DMS 273 treated with DMSO at 0.1 percent for 48 hours (cell line): Measurements from ENCODE around the gene PDE9A.

Experiments
- DNase-seq: peaks from one replicate; lab custom pipeline; 2025; lab: John Stamatoyannopoulos, UW

PDE9A gene

DNA sequence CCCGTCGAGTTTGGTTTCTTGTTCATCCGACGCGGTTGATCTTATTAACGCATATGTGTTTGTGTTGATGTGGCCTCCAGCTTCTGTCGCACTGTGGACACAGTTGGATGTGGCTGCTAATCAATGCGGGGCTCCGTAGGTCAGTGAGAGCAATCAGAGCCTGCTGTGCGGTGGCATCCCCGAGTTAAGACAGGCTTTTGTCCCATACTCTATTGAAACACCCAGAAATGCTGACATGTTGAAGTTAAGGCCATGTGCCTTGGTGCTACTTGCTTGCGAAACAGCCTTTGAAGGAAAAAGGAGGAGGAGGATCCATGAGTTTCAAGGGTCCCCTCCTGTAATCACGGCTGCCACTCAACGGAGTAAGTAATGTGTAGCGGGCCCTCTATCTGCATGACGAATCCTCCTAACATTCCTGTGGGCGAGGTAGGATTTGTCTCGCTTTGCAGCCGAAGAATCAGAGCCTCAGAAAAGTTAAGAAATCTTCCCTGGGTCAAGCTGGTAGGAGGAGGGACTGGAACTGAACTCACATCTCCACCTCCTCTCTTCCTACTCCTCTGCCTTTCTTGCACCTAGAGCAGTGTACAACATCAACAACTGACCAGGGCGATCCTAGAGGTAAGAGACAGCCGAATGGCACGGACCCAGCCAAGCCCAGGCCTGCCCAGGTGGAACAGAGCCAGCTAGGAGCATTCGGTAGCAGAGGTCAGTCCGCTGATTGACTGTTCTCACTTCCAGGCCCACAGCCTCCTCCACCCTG, 19.5 kb downstream of the PDE9A start:
- DNase-seq, result no peak

DNA sequence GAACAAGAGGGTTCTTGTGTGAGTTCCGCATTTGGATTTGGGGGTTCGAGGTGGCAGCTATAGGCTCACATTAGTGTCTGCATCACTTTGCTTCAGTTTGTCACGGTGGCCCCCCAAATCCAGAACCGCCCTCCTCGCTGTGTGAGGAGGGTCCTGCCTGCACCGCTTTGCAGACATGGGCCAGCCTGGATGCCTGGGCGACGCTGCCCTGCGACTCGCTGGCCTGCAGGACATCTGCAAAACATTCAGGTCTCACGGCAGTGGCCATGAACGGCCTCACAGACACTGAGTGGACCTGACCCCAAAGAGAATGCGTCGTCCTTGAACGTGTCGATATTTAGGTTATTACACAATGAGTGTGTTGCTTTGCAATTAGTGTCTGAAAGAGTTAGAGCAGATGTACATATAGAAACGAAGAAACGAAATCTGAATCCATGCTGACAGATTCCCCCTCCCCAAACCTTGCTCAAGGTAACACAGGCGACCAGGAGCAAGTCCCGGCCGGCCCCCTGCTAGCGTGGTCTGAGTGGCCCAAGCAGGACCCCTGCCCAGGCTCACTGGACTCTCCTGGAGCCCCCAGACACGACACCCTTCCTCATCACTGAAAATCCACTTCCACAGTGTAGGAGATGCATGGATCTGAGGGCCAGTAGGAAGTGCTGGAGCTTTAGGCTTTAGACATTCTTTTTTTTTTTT, 20.4 kb downstream of the PDE9A start:
- no peak for DNase-seq

DNA sequence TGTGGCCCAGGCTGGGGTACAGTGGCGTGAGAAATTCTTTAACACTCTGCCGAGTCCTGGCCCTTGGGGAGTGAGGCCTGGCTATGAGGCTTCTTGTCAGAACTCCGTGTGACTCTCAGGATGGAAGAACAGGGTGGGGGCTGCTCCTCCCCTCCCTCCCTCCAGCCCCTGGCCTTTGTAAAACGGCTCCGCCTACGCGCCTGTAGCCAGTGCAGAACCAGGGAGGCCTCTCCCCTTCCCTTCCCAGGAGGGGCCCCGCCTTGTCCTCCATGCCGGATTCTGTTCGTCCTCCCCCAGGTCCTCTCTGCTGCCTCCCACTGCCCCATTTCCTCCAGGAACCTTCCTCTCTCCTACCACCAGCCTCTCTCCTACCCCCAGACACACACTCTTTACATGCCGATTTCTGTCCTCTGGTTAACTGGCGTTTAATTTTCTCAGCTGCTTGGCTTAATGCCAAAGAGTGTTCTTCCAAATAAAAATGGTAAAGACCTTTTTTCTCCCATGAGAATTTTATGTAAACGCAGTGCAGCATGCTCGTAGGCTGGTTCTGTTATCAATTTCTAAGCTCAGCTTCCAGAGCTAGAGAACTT, 21.0 kb downstream of the PDE9A start:
- DNase-seq, result no peak

DNA sequence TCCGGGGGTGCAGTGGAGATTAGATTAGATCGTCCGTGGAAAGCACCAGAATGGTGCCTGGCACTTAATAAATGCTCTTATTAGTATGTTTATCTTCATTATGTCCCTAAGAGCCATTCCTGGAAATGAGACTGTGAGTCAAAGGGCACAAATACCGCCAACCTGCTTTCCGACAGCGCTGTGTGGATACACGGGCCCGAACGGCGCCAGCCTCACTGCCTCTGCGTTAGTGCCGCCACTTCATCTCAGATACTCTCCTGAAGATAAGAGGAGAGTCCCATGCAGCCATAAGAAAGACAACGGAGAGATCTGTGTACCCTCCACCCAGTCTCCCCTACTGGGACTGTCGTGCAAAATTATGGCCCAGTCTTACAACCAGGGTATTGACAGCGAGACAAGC, 22.0 kb downstream of the PDE9A start:
- no peak for DNase-seq

DNA sequence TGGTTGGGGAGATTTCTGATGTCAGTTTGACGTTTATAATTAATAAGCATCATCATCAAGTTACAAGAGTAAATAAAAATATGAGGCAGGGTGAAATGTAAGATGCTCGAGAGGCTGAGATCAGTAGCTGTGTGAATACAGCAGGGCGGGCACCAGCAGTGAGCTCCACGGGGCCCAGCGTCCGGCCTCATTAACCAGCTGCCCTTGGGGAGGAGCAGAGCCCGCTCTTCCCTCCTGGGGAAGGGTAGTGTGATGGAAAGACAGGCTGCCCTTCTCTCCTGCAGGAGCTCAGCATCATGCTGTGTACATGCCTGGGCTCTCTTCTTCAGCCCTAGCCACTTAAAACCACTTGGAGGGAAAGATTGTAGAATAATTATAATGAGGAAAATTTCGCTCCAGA, 23.4 kb downstream of the PDE9A start:
- DNase-seq, result no peak

DNA sequence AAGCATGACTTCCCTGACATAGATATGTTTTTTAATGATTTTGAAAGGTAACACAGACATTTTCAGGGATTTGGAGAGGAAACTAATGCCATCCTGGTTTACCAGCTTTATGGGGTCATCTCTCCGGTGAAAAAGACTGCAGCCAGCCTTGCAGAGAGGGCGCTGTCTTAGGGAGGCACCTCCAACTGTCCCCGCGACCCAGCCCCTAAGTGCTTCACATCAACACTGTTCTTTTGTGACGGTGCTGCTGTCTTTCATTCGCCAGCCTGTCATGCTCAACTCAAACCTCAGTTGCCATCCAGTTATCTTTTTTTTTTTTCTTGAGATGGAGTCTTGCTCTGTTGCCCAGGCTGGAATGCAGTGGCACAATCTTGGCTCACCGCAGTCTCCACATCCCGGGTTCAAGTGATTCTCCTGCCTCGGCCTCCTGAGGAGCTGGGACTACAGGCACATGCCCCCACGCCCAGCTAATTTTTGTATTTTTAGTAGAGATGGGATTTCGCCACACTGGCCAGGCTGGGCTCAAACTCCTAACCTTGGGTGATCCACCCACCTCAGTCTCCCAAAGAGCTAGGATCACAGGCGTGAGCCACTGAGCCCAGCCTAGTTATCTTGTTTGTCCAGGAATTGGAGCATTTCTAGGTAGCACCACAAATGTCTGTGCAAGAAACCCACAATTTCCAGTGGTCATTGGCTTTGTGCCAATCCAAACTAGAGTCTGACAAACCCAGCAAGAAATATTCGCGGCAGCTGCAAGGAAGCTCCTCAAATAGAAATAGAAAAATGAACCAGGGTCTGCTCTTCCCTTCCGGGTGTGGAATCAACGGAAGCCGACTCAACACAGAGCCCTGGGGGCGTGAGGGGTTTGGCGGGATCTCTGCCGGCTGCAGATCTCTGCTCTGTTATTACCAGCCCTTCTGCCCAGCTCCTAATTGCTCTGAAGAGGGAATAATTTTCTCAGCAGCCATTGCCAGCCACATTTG, 24.2 kb downstream of the PDE9A start:
- no peak for DNase-seq

DNA sequence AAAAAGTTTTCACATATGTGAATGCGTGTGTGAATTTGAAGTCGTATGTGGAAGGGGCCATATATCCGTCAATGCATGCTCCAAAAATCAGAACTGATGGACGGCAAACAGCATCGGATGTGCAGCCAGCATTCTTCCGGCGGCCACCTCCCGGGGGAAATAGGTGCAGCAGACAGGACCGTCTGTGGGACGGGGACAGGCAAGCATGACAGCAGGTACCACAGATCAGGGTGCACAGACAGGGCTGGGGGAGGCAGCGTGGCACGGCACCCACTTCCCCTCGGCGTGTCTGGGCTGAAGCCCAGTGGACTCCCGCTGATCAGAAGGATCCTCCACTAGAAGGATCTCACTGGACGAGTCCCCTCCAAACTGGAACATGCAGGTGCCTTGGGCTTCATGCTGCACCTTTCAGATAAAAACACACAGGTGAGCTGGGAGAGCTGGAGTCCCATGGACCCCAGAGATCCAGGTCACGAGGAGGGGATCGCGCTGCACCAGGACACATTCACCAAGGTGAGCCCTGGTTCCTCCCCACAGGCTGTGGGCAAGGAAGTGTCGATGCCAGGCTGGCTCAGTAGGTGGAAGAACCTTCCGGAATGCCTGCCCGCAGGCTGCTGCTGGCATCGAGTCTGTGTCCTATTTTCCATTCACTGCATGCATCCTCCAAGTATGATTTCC, 25.3 kb downstream of the PDE9A start:
- no peak for DNase-seq

DNA sequence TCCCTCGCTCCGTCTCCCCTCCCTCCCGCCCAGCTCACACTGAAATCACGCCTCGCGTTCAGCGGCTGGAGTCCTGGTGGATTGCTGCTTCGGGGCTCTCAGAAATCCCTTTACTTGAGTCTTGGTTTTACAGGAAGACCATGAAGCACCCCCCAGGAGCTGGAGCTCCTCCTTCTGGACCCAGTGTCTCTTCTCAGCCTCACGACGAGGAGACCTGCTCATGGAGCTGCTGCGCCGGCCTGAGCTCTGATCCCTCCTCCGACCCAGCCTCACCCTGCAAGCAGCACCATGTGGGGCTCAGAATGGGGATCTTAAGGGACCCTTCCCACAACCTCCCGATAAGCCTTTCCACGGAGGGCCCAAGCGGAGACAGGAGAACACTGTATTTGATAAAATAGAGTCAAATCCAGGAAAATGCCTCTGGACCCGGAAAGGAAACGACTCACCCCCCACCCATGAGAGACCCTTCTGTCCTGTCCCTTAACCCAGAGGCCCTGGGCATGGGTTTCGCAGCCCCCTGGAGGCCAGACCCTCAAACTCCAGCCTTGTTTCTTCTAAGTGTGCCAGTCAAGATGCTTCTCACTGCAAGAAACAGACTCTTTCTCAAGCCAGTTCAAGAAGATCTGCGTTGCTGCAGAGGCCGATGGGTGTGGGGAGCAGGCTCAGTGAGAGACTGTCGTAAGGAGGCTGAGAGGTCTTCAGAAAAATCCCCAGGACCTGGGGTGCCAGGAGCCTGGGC, 26.1 kb downstream of the PDE9A start:
- DNase-seq, result no peak

DNA sequence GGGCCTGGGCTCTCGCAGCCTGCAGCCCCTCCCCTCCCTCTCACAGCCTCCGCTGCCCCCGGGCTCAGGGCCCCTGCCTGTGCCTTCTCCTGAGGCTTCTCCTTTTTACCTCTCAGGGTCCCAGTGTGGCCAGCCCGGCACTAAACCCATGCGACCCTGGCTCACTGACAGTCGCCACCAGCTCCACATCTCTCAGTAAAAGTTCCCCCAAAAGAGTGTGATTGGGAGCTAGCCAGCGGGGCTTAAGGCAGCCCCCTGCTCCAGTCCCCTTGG, 26.6 kb downstream of the PDE9A start:
- no peak for DNase-seq

DNA sequence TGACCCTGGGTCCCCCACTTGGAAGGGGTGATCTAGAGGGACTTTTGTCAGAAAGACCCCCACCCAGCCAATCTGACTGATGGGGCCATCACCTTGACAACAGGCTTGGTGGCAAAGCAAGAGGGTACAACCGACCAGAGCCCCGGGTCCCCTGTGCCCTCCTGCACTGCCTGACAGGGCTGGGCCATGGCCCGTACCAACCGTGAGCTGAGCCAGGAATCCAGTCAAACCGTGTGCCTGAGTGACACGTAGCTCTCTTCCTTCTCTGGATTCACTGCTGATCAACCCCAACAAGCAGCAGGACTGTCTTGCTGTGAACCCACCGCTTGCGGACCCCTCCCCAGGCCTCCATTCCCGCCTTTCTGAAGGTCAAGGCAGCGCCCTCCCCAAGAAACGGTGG, 27.0 kb downstream of the PDE9A start:
- no peak for DNase-seq

DNA sequence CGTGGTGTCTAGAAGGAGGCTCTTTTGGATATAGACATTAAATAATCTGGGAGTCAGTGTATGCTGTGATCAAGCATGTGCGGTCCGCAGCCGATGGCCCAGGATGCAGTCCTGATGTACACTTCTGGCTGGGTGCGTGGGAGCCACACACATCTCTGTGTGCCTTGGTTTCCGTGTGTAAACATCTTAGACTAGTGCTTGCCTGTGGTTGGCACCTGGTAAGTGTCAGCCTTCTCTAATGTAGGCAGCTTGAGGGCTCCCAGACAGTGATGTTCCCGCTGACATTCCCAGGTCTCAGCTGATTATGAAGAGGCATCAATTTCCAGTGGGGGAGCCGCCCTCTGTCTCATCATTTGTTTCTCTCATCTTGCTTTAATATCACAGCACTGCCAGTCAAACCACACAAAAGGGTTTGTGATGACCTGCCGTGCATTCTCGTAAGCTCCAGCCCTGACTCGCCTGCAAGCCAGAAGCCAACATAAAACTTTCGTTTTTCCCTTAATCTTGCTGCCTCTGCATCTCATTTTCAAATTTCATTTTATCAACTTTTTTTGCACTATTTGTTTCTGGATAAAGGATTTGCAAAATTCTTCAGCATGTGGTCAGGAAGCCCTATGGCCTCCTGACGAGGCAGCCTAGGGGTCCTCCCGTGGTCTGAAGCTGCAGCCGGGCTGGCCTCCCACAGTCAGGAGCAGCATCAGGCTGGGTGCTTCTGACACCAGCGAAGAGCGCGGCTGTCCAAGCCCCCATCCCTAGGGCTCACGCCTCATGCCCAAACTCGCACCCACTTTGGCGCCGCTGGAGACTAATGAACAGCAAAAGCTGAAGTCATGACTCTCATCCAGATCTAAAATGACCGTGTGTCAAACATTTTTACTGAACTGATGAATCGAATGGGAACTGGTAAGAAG, 28.1 kb downstream of the PDE9A start:
- DNase-seq, result no peak

DNA sequence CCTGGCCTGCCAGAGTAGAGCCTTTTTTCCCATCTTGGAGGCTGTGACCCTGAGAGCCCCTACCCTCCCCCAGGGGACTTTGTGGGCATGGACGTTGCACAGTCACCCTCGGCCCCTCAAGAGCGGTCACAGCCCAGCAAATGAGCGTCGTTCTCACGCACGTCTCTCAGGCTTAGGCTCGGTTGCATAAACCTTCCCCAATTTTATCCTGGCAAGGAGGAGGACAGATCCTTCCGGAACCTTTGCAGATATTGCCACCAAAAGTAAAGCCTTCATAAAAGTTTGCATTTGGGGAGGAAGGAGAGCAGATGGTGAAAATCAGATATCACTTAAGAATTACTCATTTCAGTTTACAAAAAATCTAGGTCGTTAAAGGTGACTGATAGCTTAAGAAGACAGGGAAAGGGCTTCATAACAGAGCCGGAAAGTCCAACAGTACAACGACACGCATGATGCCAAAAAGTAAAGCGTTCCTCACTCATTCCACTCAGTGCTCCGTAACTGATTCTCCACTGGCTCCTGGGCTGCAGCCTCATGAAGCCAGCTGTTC, 29.3 kb downstream of the PDE9A start:
- DNase-seq, result no peak

DNA sequence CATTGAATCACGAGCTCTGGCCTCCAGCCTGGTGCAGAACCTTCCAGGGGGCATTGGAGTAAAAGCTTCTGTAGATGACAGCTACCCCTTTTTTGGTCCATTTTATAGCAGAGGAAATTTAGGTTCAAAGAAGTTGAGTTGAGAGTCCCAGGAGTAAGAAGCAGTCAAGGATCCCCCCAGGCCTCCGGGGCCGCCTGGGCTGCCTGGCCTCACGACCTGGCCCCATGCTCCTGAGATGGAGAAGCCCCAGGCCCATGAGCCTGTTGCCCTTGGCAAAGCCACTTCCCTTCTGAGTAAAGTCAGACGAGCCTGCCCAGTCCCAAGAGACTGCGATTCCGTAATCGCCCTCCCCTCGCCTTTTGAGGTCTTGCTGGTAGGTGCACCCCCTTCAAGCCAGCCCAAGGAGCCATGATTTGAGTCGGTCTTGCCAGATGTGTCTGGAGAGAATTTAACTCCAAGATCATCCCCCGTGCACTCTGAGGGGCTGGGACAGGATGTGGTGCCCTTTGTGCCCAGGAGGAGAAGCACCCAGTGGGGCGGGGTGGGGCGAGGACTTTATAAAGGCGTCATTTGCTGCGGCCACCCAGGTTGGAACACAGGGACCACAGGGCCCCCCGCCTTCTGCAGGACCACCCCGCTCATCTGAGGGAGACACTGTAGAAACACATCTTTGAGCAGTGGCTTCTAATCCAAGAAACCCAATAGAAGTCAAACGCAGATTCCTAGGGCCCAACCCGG, 30.1 kb downstream of the PDE9A start:
- DNase-seq, result no peak

DNA sequence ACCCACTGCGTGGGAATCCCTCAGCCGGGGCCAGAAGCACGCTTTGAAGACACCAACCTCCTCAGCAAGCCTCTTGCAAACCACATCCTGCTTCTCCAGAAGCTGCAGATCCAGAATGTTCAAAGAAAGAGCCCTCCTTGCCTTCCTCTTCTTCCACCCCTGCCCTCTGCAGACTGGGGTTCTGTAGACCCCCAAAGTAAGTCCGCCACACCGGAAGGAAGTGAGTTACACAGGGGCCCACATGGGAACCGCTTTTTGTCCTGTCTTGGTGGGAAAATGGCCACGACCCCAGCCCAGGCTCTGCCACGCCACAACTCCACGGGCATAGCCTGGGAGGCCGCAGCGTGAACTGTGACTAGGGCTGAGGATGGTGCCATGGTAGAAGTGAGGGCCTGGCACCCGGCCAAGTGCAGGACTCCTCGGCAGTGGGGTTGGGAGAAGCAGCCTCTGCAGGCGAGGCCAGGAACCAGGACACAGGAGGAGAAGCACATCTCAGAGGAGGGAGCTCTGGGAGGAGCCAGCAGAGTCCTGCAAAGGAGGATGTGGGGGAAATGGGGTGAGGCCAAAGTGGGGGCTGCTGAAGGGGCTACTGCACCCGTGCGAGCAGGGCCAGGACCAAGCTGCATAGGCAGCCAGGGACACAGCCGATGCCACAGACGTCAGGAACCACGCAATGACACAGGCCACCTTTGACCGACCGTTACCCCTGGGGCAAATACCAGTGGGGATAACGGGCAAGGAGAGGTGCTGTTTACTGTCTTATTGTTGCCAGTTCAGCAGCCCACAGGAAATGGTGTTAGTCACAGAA, 30.9 kb downstream of the PDE9A start:
- no peak for DNase-seq

DNA sequence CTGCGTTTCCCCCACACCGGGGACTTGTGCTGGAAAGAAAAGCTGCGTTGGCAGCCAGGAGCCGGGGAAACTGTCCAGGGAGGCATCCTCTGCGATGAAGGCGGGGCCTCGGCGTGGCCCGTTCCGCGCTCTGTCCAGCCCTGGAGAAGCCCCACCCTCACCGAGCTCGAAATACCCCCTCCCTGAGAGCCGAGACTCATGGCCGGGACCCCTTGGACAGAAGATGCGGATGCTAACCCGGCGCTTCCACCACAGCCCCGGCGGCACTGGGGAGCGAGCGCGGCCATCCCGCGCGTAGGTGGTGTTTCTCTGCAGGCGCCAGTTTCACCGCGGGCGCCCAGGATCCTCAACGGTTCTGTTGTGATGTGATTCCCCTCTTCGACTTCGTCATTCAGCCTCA, 31.6 kb downstream of the PDE9A start:
- DNase-seq, result no peak

DNA sequence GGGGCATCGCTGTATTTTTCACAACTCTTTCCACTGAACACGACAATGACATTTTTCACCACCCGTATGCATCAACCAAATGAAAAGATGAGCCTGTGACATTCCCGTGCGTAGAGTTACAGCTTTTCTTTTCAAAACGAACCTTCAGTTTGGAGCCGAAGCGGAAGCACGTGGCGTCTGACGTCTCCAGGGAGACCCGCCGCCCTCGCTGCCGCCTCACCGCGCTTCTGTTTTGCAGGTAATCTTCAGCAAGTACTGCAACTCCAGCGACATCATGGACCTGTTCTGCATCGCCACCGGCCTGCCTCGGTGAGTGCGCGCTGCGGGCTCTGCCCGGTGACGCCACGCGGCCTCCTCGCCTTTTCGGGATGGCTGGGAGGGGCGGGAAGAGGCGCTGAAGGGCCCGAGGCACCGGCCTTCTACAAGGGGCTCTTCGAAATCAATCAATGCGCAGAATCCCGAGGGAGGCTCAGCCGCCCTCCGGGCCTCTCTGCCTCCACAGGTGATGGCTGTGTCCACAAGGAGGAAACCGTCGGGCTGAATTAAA, 32.6 kb downstream of the PDE9A start:
- no peak for DNase-seq

DNA sequence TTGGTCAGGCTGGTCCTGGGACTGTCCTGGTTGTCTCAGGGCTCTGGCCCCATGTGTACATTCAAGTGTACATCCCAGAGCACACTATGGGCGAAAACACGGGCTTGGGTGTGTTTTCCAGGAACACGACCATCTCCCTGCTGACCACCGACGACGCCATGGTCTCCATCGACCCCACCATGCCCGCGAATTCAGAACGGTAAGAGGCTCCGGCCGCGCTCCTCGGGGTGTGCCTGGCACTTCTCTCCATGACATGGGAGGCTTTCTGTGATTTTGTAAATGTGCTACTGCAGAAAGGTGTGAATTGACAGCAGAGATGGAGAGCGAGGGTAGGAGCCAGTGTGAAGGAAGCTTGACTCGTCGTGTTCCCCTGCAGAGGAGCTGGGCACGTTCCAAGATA, 34.4 kb downstream of the PDE9A start:
- no peak for DNase-seq
